NAMALWA (cell line): ENCODE results near the gene IGFBP2.
"Not testable (repeated sequence)": the region's sequence is repeated elsewhere in the genome, so short reads cannot be mapped to it uniquely, and the experiment has no call there.

Experiments
- DNase-seq: peaks from one replicate; pipeline ENCODE4 v3.0.0-alpha.2; 2015; ENCODE audit warnings: low spot score

The IGFBP2 gene

GRCh38 chr2:216632952-216633615 lies at the start of gene IGFBP2:
Gene IGFBP2, plus strand, starts transcription at chr2:216633420. Its CDS starts 104 bp downstream, at chr2:216633524.
- DNase-seq = no peak

GRCh38 chr2:216583606-216584005 lies 49.6 kb upstream of the IGFBP2 start:
- no peak for DNase-seq

- DNase-seq = no peak
Observed at GRCh38 chr2:216584112-216584511, 49.1 kb upstream of the IGFBP2 start.

- DNase-seq = no peak
Observed at GRCh38 chr2:216585441-216585840, 47.8 kb upstream of the IGFBP2 start.

GRCh38 chr2:216588861-216589710 lies 44.1 kb upstream of the IGFBP2 start:
- DNase-seq = no peak

GRCh38 chr2:216589791-216590190 lies 43.4 kb upstream of the IGFBP2 start:
- no peak for DNase-seq

- DNase-seq = no peak
Observed at GRCh38 chr2:216590780-216591179, 42.4 kb upstream of the IGFBP2 start.

GRCh38 chr2:216591480-216591879 lies 41.7 kb upstream of the IGFBP2 start:
- no peak for DNase-seq

GRCh38 chr2:216594081-216594480 lies 39.1 kb upstream of the IGFBP2 start:
- no peak for DNase-seq

- no peak for DNase-seq
Observed at GRCh38 chr2:216596236-216596979, 36.8 kb upstream of the IGFBP2 start.

- DNase-seq = no peak
Observed at GRCh38 chr2:216596980-216597509, 36.2 kb upstream of the IGFBP2 start.

GRCh38 chr2:216597825-216598224 lies 35.4 kb upstream of the IGFBP2 start:
- not testable (repeated sequence) for DNase-seq

GRCh38 chr2:216601632-216602409 lies 31.4 kb upstream of the IGFBP2 start:
- no peak for DNase-seq

- no peak for DNase-seq
Observed at GRCh38 chr2:216603010-216603883, 30.0 kb upstream of the IGFBP2 start.

- no peak for DNase-seq
Observed at GRCh38 chr2:216603884-216604245, 29.4 kb upstream of the IGFBP2 start.

- DNase-seq = no peak
Observed at GRCh38 chr2:216604458-216604857, 28.8 kb upstream of the IGFBP2 start.

GRCh38 chr2:216606551-216607276 lies 26.5 kb upstream of the IGFBP2 start:
- peak; percentile 67 for DNase-seq

GRCh38 chr2:216607277-216607560 lies 26.0 kb upstream of the IGFBP2 start:
- DNase-seq = no peak

- no peak for DNase-seq
Observed at GRCh38 chr2:216608525-216608924, 24.7 kb upstream of the IGFBP2 start.
